T1000 (cell line): Measurements from ENCODE around the gene SIGMAR1.
"Not testable (repeated sequence)": the region's sequence is repeated elsewhere in the genome, so short reads cannot be mapped to it uniquely, and the experiment has no call there.

Source experiments
- DNase-seq: peaks from one replicate; lab custom pipeline; 2025; ENCODE audit warnings: mixed read lengths; lab: John Stamatoyannopoulos, UW

SIGMAR1 gene

GRCh38 chr9:34654323-34655051, 16.9 kb upstream of the SIGMAR1 start:
- DNase-seq = no peak

GRCh38 chr9:34653151-34654072, 15.8 kb upstream of the SIGMAR1 start:
- no peak for DNase-seq

- no peak for DNase-seq
These were observed 15.0 kb upstream of the SIGMAR1 start for GRCh38 chr9:34652602-34653000.

GRCh38 chr9:34651876-34652601, 14.5 kb upstream of the SIGMAR1 start, which contains the start of gene IL11RA:
Gene IL11RA, plus strand, starts transcription at chr9:34652185. Its CDS starts 3,033 bp downstream, at chr9:34655218.
- DNase-seq = peak; percentile 54

GRCh38 chr9:34651321-34651720, 13.7 kb upstream of the SIGMAR1 start:
- no peak for DNase-seq

GRCh38 chr9:34650816-34651215, 13.2 kb upstream of the SIGMAR1 start:
- DNase-seq = no peak

- no peak for DNase-seq
These were observed 11.1 kb upstream of the SIGMAR1 start for GRCh38 chr9:34648673-34649072.

- DNase-seq = no peak
These were observed 10.1 kb upstream of the SIGMAR1 start for GRCh38 chr9:34647651-34648050.

- no peak for DNase-seq
These were observed 9.5 kb upstream of the SIGMAR1 start for GRCh38 chr9:34647084-34647403.

GRCh38 chr9:34646211-34647083, 8.9 kb upstream of the SIGMAR1 start, which contains the start of gene GALT:
Gene GALT, plus strand, starts transcription at chr9:34646675. Its CDS starts 30 bp downstream, at chr9:34646705.
- DNase-seq = peak; percentile 77

- DNase-seq = no peak
These were observed 7.3 kb upstream of the SIGMAR1 start for GRCh38 chr9:34644766-34645314.

GRCh38 chr9:34642679-34643078, 5.1 kb upstream of the SIGMAR1 start:
- DNase-seq = no peak

- DNase-seq = not testable (repeated sequence)
These were observed 1.7 kb upstream of the SIGMAR1 start for GRCh38 chr9:34639322-34639721.

- DNase-seq = no peak
These were observed 505 bp upstream of the SIGMAR1 start for GRCh38 chr9:34638138-34638445.

- no peak for DNase-seq
These were observed 714 bp downstream of the SIGMAR1 start for GRCh38 chr9:34636791-34637355.

- DNase-seq = no peak
These were observed 2.0 kb downstream of the SIGMAR1 start for GRCh38 chr9:34635556-34635955.

GRCh38 chr9:34634551-34635248, 2.9 kb downstream of the SIGMAR1 start:
- no peak for DNase-seq

GRCh38 chr9:34633851-34634550, 3.6 kb downstream of the SIGMAR1 start:
- DNase-seq = no peak

GRCh38 chr9:34633166-34633565, 4.4 kb downstream of the SIGMAR1 start:
- no peak for DNase-seq
